IMR-90 (cell line): Measurements from ENCODE around the gene SEMA3G.

ENCODE experiments used
- CEBPB ChIP-seq: IDR thresholded peaks from 2 replicates; pipeline ENCODE4 v1.6.1; 2012; ENCODE audit warnings: low read depth, low read length, improper control_type of control experiment
- FOS ChIP-seq: fragments of 150-350 bp; IDR thresholded peaks from 2 replicates; pipeline ENCODE4 v1.6.1; 2016; ENCODE audit warnings: low read depth, low read length
- NFE2L2 ChIP-seq: fragments of 150-350 bp; IDR thresholded peaks from 2 replicates; pipeline ENCODE4 v1.6.1; 2016; ENCODE audit warnings: low read depth, mild to moderate bottlenecking, low read length
- POLR2A ChIP-seq: IDR thresholded peaks from 2 replicates; pipeline ENCODE4 v1.6.1; 2012; ENCODE audit warnings: mild to moderate bottlenecking, low read depth, low read length
- RAD21 ChIP-seq: IDR thresholded peaks from 2 replicates; pipeline ENCODE4 v1.6.1; 2012; ENCODE audit warnings: low read length, improper control_type of control experiment
- RCOR1 ChIP-seq: IDR thresholded peaks from 2 replicates; pipeline ENCODE4 v1.6.1; 2012; ENCODE audit warnings: mild to moderate bottlenecking, low read length, improper control_type of control experiment; ENCODE audit not compliant: insufficient replicate concordance
- SMC3 ChIP-seq: fragments of 150-350 bp; IDR thresholded peaks from 2 replicates; pipeline ENCODE4 v1.6.1; 2016; ENCODE audit warnings: low read depth, mild to moderate bottlenecking, antibody characterized with exemption, low read length, moderate library complexity
- TF ChIP-seq, protein P1 (sequence below): conservative IDR thresholded peaks from 2 replicates; pipeline ENCODE4 v1.5.1; 2012; ENCODE audit warnings: mild to moderate bottlenecking, low read depth, low read length, improper control_type of control experiment
- TF ChIP-seq, protein P2 (sequence below): fragments of 150-350 bp; IDR thresholded peaks from 2 replicates; pipeline ENCODE4 v1.6.1; 2017; ENCODE audit warnings: mild to moderate bottlenecking, antibody characterized with exemption, low read length, low read depth

GRCh38 chr3:52469001-52469400 is 24.1 kb upstream of the SEMA3G start:
- TF ChIP-seq, protein P1, sequence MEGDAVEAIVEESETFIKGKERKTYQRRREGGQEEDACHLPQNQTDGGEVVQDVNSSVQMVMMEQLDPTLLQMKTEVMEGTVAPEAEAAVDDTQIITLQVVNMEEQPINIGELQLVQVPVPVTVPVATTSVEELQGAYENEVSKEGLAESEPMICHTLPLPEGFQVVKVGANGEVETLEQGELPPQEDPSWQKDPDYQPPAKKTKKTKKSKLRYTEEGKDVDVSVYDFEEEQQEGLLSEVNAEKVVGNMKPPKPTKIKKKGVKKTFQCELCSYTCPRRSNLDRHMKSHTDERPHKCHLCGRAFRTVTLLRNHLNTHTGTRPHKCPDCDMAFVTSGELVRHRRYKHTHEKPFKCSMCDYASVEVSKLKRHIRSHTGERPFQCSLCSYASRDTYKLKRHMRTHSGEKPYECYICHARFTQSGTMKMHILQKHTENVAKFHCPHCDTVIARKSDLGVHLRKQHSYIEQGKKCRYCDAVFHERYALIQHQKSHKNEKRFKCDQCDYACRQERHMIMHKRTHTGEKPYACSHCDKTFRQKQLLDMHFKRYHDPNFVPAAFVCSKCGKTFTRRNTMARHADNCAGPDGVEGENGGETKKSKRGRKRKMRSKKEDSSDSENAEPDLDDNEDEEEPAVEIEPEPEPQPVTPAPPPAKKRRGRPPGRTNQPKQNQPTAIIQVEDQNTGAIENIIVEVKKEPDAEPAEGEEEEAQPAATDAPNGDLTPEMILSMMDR: no peak
- TF ChIP-seq POLR2A (no peak), CEBPB (no peak), NFE2L2 (no peak), RCOR1 (no peak), RAD21 (no peak), SMC3 (no peak), FOS (no peak)
- TF ChIP-seq, protein P2, sequence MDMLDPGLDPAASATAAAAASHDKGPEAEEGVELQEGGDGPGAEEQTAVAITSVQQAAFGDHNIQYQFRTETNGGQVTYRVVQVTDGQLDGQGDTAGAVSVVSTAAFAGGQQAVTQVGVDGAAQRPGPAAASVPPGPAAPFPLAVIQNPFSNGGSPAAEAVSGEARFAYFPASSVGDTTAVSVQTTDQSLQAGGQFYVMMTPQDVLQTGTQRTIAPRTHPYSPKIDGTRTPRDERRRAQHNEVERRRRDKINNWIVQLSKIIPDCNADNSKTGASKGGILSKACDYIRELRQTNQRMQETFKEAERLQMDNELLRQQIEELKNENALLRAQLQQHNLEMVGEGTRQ: no peak
